NCI-H146 treated with DMSO at 0.1 percent for 48 hours (cell line): Measurements from ENCODE around the gene OBSCN.
"Not testable (repeated sequence)": the region's sequence is repeated elsewhere in the genome, so short reads cannot be mapped to it uniquely, and the experiment has no call there.

ENCODE experiments used
- DNase-seq: peaks from one replicate; lab custom pipeline; 2025; ENCODE audit not compliant: unreplicated experiment; lab: John Stamatoyannopoulos, UW

Gene OBSCN

DNA sequence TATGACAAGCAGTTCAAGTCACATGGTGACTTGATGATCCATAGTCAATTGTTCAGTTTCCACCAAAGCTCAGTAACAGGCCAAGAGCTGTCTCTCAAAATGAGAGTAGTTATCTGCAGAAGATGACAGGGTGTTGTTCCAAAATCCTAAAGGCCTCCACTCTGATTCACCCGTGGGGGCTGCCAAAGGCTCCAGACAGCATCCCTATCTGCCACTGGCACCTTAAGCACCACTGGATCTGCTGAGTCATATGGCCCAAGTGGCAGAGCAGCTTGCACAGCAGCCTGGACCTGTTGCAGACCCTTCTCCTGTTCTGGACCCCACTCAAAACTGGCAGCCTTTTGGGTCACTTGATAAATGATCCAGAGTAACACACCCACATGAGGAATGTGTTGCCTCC is 44.6 kb downstream of the OBSCN start:
- not testable (repeated sequence) for DNase-seq

- no peak for DNase-seq
Observed at GRCh38 chr1:228256626-228257375, 49.0 kb downstream of the OBSCN start.

DNA sequence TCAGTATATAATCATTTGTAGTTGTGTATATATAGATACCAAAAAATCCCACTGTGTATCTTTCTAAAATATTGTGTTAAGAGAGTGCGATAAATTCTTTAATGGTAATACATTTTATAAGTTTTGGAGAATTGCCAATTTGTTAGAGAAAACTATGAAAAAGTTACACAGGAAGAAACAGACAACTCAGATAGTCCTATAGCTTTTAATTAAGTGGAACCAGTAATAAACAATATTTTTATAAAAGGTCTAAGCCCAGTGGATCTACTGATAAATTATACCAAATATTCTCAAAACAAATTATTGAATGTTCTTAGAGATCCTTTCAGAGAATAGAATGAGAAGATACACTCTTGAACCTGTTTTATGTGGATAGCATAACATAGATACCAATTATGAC is 50.6 kb downstream of the OBSCN start:
- no peak for DNase-seq

GRCh38 chr1:228259368-228259894 is 51.6 kb downstream of the OBSCN start:
- DNase-seq: no peak

- DNase-seq: no peak
Observed at GRCh38 chr1:228259951-228260350, 52.1 kb downstream of the OBSCN start.

DNA sequence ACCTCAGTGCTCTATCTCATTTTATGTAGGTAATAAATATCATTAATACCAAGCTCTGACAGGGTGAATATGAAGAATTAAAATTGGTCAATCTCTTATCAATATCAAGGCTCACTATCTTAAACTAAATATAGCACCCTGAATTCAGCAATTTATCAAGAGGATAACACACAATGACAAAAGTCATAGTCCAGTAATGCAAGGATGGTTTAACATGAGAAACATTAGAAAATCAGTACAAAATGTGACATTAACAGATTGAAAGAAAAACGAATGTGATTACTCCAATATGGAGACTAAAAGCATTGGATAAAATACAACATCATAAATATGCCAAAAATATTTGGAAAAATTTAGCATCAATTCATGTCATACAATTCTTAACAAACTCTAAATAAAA is 53.9 kb downstream of the OBSCN start:
- no peak for DNase-seq

- no peak for DNase-seq
Observed at GRCh38 chr1:228262475-228262874, 54.6 kb downstream of the OBSCN start.

DNA sequence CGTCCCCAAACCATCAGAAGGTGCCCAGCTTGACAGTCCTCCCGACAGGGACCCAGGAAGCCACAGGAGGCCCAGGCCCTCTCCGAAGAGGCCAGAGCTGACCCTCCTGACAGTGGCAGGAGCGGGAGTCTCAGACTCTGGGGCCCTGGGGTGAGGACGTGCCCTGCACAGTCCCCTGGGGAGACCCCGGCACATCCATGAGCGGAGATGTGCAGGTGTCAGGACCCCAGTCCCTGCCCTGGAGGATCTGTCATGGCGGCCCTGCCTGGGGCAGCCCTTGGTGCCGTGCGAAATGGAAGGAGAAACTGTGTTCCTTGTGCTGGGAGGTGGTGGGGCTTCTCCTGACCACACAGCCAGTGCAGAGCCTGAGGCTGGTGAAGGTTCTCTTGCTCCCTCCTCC is 55.8 kb downstream of the OBSCN start:
- DNase-seq: no peak

GRCh38 chr1:228264090-228264829 is 56.4 kb downstream of the OBSCN start:
- DNase-seq: no peak

DNA sequence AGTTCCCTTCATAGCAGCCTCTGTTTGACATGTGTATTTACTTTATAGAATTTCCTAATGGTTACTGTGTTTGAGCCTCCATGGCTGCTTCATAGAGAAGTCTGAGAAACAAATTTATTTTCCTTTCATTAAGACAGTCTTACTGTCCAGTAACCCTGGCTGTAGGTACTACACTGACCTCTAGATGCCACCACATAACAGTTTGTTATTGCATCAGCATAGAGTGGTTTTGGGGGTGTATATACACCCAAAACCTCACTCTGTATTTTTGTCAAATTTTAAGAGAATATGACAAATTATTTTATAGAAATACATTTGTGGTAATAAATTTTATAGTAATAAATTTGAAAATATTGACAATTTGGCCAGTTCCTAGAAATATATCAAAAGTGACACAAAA is 57.3 kb downstream of the OBSCN start:
- DNase-seq: no peak

GRCh38 chr1:228267962-228268880 is 60.4 kb downstream of the OBSCN start:
- no peak for DNase-seq

DNA sequence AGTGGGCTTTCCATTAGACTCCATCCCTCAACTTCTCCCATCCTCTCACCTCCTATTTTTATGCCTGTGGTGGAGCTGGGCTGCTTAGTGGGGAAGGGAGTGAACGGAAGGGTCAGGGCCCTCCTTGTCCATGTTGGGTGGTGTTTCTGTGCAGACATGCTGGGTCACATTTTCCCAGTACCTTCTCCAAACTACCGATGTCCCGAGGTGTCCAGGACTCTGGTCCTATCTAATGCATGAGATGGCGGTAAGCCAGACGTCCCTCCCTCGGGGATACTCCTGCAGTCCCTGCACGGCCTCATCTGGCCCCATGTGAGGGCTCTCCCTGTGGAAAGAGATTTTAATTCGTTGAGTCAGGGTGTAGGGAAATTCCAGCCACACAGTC is 61.0 kb downstream of the OBSCN start:
- no peak for DNase-seq

DNA sequence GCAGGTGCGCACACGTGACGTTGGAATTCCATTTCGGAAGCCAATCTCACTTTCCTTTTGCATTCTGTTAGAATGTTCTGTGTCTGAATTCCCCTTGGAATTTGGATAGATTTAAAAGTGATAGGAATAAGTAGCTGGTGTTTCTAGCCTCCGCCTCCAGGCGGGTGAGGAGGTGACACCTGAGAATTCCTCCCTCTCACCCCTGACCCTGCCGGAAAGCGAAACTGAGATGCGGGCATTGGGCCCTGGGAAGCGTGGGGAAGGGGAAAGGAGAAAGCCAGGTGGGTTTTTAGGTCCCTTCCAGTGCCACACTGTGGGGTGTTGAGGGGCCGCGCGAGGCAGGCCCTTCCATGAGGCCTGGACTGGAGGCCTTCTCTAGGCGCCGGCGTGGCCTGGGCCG is 61.6 kb downstream of the OBSCN start:
- not testable (repeated sequence) for DNase-seq

GRCh38 chr1:228270032-228270431 is 62.2 kb downstream of the OBSCN start:
- no peak for DNase-seq

DNA sequence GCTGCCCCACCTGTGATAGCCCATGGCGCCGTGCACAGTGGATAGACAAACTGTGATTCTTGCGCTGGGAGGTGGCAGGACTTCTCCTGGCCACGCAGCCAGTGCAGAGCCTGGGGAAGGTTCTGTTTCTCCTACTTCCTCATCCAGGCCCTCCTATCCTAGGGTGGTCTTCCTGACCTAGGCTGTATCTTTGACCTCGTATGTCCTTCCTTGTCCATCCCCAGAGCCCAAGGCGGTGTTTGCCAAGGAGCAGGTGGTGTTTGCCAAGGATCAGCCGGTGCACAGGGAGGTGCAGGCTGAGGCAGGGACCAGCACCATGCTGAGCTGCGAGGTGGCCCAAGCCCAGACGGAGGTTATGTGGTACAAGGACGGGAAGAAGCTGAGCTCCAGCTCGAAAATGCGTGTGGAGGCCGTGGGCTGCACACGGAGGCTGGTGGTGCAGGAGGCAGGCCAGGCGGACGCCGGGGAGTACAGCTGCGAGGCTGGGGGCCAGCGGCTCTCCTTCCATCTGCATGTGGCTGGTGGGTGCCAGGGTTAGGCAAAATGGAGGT is 63.9 kb downstream of the OBSCN start:
- no peak for DNase-seq

GRCh38 chr1:228272331-228272791 is 64.5 kb downstream of the OBSCN start:
- no peak for DNase-seq

DNA sequence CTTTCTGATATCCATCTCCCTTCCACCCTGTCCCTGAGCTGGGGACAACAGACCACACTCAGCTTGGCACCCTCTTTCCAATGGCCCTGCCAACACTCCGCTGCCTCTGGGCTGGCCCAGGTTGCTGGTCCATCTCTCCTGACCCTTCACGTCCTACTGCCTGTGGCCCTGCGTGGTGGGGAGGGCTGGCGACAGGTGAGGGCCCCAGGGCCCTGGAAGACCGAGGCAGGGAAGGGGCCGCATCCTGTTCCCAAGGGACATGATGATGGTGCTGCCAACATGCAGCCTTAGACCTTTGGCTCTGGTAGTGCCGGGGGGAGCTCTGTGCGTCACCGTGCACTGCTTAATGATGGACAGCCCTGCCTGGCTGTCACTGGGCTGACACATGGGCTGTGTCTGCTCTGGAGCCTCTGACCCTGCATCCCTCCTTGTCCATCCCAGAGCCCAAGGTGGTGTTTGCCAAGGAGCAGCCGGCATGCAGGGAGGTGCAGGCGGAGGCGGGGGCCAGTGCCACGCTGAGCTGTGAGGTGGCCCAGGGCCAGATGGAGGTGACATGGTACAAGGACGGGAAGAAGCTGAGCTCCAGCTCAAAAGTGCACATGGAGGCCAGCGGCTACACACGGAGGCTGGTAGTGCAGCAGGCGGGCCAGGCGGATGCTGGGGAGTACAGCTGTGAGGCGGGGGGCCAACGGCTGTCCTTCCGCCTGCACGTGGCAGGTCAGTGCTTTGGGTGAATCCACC is 65.2 kb downstream of the OBSCN start:
- DNase-seq: no peak

- DNase-seq: no peak
Observed at GRCh38 chr1:228273720-228274451, 66.0 kb downstream of the OBSCN start.

DNA sequence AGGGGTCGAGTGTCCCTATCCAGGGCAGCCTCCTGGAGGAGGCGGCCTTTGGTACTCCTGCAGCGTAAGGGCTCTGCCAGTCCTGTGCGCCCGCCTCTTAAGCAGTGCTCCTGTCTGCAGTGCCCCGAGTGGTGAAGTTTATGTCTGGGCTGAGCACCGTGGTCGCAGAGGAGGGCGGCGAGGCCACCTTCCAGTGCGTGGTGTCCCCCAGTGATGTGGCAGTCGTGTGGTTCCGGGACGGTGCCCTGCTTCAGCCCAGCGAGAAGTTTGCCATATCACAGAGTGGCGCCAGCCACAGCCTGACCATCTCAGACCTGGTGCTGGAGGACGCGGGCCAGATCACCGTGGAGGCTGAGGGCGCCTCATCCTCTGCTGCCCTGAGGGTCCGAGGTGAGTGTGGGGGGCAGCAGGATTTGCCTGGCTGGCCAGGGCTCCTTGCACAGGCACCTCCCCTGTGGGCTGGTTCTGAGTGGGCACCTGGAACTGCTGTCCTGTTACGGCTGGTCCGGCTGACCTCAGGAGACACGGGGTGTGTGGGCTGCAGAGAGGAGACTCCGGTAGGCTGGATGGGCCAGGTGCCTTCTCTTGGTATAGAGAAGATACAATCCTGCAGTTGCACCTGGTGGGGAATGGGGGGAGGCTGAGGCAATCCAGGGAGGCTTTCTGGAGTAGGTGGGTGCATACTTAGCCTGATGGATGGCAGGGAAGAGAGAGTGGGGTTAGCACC is 66.8 kb downstream of the OBSCN start:
- DNase-seq: no peak
